HCT116 (cell line): ENCODE measurements around the gene OLFML2A. TPM values are rescaled to one million over a fixed set of nuclear protein-coding genes. Genes with fewer than 3 reads are reported as not detected.

ENCODE experiments used
- ATAC-seq: fragments of 200-7000 bp; cut with Tn5 transposase; 2 replicates; pipeline ENCODE4 v1.9.1; 2020; ENCODE audit warnings: mild to moderate bottlenecking, moderate library complexity
- BruUV-seq: library from RNA; stranded (reverse); fragments of 400-500 nt; replicated peaks from 2 replicates; lab custom pipeline; 2021; lab: Mats Ljungman, UMichigan
- CTCF ChIA-PET: fragments of 300-600 bp; sonication (Branson Sonifier 250); formaldehyde crosslinking; loops from one replicate; lab custom pipeline; 2021; ENCODE audit warnings: antibody characterized with exemption; lab: Charles Lee
- POLR2A ChIA-PET: fragments of 300-600, 350-600 bp; sonication (Branson Sonifier 250); formaldehyde crosslinking; loops from one replicate; lab custom pipeline; 2021; ENCODE audit warnings: antibody characterized with exemption; lab: Charles Lee
- RAD21 ChIA-PET, 2 experiments: fragments of 300-600 bp; sonication (Branson Sonifier 250); formaldehyde crosslinking; loops; one replicate each; lab custom pipeline; 2023; ENCODE audit warnings: low total read pairs in 2 of 2; ENCODE audit not compliant: uncharacterized antibody in 2 of 2, unreplicated experiment in 2 of 2, low non-redundant PET in 1 of 2; lab: Charles Lee
- DNase-seq: peaks from one replicate; pipeline ENCODE4 v3.0.0-alpha.2; 2010; ENCODE audit warnings: low read depth, low spot score
- H2AFZ ChIP-seq: fragments of 200-600 bp; shearing (Covaris generic), sonication (generic); 2 replicates; pipeline ENCODE4 v1.6.1; 2017; ENCODE audit warnings: low read depth, mixed run types, mixed read lengths, antibody characterized with exemption, low read length; ENCODE audit not compliant: poor library complexity, severe bottlenecking
- H3K27ac ChIP-seq: 2 replicates; pipeline ENCODE4 v1.5.1; 2012; ENCODE audit warnings: low read depth, low read length
- H3K27me3 ChIP-seq: fragments of 200-600 bp; sonication (generic); 2 replicates; pipeline ENCODE4 v1.6.1; 2016; ENCODE audit warnings: mixed run types, low read length, mixed read lengths; ENCODE audit not compliant: insufficient read depth
- H3K36me3 ChIP-seq, 2 experiments: fragments of 200-500 bp in 1 of 2; fragments of 200-600 bp in 1 of 2; sonication (Bioruptor generic) in 1 of 2; sonication (generic) in 1 of 2; 2 replicates each; pipeline versions ENCODE4 v1.5.1 to v1.6.1; 2014 to 2016; ENCODE audit warnings: low read length in 2 of 2, inconsistent platforms in 1 of 2, mixed read lengths in 1 of 2, mixed run types in 1 of 2; ENCODE audit not compliant: insufficient read depth in 2 of 2, control insufficient read depth in 1 of 2
- H3K4me1 ChIP-seq, 2 experiments: fragments of 200-600 bp in 1 of 2; sonication (generic) in 1 of 2; 2 replicates each; pipeline versions ENCODE4 v1.5.1 to v1.6.1; 2012 to 2017; ENCODE audit warnings: low read length in 2 of 2, inconsistent platforms in 1 of 2, mild to moderate bottlenecking in 1 of 2, mixed read lengths in 1 of 2, mixed run types in 1 of 2, moderate library complexity in 1 of 2; ENCODE audit not compliant: insufficient read depth in 2 of 2, control insufficient read depth in 1 of 2
- H3K4me2 ChIP-seq: fragments of 200-600 bp; sonication (generic); 2 replicates; pipeline ENCODE4 v1.6.1; 2017; ENCODE audit warnings: mixed run types, low read length, mixed read lengths
- H3K4me3 ChIP-seq, 2 experiments: fragments of 200-600 bp in 1 of 2; sonication (generic) in 1 of 2; replicated peaks in 1 of 2; 2 replicates each; pipeline ENCODE4 v1.5.1; 2011 to 2016; ENCODE audit warnings: low read length in 2 of 2, control low read depth in 1 of 2, low read depth in 1 of 2, mild to moderate bottlenecking in 1 of 2, mixed read lengths in 1 of 2, mixed run types in 1 of 2
- H3K79me2 ChIP-seq: fragments of 200-600 bp; sonication (generic); 2 replicates; pipeline ENCODE4 v1.6.1; 2017; ENCODE audit warnings: mild to moderate bottlenecking, mixed run types, low read length, moderate library complexity, mixed read lengths; ENCODE audit not compliant: insufficient read depth
- H3K9ac ChIP-seq: fragments of 200-600 bp; sonication (generic); 2 replicates; pipeline ENCODE4 v1.6.1; 2016; ENCODE audit warnings: low read length, mixed read lengths
- H3K9me2 ChIP-seq: fragments of 200-600 bp; sonication (generic), shearing (Covaris generic); 2 replicates; pipeline ENCODE4 v1.6.1; 2017; ENCODE audit warnings: mixed run types, mild to moderate bottlenecking, moderate library complexity; ENCODE audit not compliant: insufficient read depth
- H3K9me3 ChIP-seq, 2 experiments: fragments of 200-500 bp in 1 of 2; fragments of 200-600 bp in 1 of 2; sonication (Bioruptor generic) in 1 of 2; sonication (generic) in 1 of 2; 2 replicates each; pipeline ENCODE4 v1.6.1; 2014 to 2017; ENCODE audit warnings: low read length in 2 of 2, mixed read lengths in 2 of 2, inconsistent platforms in 1 of 2, low read depth in 1 of 2, mild to moderate bottlenecking in 1 of 2, mixed run types in 1 of 2, moderate library complexity in 1 of 2; ENCODE audit not compliant: control insufficient read depth in 1 of 2, insufficient read depth in 1 of 2
- H4K20me1 ChIP-seq: fragments of 200-600 bp; sonication (generic), shearing (Covaris generic); 2 replicates; pipeline ENCODE4 v1.6.1; 2017; ENCODE audit warnings: mixed run types, mild to moderate bottlenecking, moderate library complexity; ENCODE audit not compliant: insufficient read depth
- ATF3 ChIP-seq: IDR thresholded peaks from 2 replicates; pipeline ENCODE4 v1.6.1; 2012
- CBX3 ChIP-seq: IDR thresholded peaks from 2 replicates; pipeline ENCODE4 v1.6.1; 2012; ENCODE audit warnings: low read depth
- CEBPB ChIP-seq: IDR thresholded peaks from 2 replicates; pipeline ENCODE4 v1.6.1; 2012; ENCODE audit warnings: low read depth
- EGR1 ChIP-seq: IDR thresholded peaks from 2 replicates; pipeline ENCODE4 v1.6.1; 2012; ENCODE audit warnings: low read depth
- EZH2 ChIP-seq: fragments of 200-600 bp; sonication (generic); IDR thresholded peaks from 2 replicates; pipeline ENCODE4 v1.6.1; 2017; ENCODE audit warnings: antibody characterized with exemption, mixed run types
- FOSL1 ChIP-seq: IDR thresholded peaks from 2 replicates; pipeline ENCODE4 v1.6.1; 2012; ENCODE audit warnings: low read depth
- JUND ChIP-seq: IDR thresholded peaks from 2 replicates; pipeline ENCODE4 v1.6.1; 2012
- RAD21 ChIP-seq: IDR thresholded peaks from 2 replicates; pipeline ENCODE4 v1.6.1; 2012; ENCODE audit warnings: low read depth, mild to moderate bottlenecking
- SRF ChIP-seq: IDR thresholded peaks from 2 replicates; pipeline ENCODE4 v1.6.1; 2012; ENCODE audit warnings: low read depth
- TCF7L2 ChIP-seq: IDR thresholded peaks from 2 replicates; pipeline ENCODE4 v1.7.0; 2011; ENCODE audit warnings: borderline replicate concordance, inconsistent platforms; ENCODE audit not compliant: insufficient read depth, insufficient read length; ENCODE audit errors: extremely low read depth
- ZBTB33 ChIP-seq: IDR thresholded peaks from 2 replicates; pipeline ENCODE4 v1.6.1; 2011; ENCODE audit warnings: mild to moderate bottlenecking, low read length, moderate library complexity; ENCODE audit not compliant: insufficient replicate concordance; ENCODE audit errors: extremely low read depth
- intact Hi-C: fragments of 100-400 bp; cut with micrococcal nuclease; formaldehyde crosslinking; loops from 2 replicates; pipeline ENCODE4 v1.10.0; 2022
- total RNA-seq: library from RNA; stranded (reverse); gene quantifications from one replicate; pipeline ENCODE4 v1.2.1, GENCODE V29; 2021; ENCODE audit not compliant: unreplicated experiment
- TF ChIP-seq, protein P1 (sequence below), 3 experiments: fragments of 200-600 bp in 1 of 3; sonication (generic) in 1 of 3; IDR thresholded peaks in 2 of 3; conservative IDR thresholded peaks in 1 of 3; 2 replicates each; pipeline ENCODE4 v1.5.1; 2012 to 2017; ENCODE audit warnings: low read depth in 2 of 3, low read length in 2 of 3, antibody characterized with exemption in 1 of 3, borderline replicate concordance in 1 of 3, control low read depth in 1 of 3, mild to moderate bottlenecking in 1 of 3, mixed read lengths in 1 of 3, mixed run types in 1 of 3, moderate library complexity in 1 of 3; ENCODE audit not compliant: insufficient read depth in 1 of 3

The OLFML2A gene
- total RNA-seq, 1 experiment from 2014 or later = 6.3 TPM

DNA sequence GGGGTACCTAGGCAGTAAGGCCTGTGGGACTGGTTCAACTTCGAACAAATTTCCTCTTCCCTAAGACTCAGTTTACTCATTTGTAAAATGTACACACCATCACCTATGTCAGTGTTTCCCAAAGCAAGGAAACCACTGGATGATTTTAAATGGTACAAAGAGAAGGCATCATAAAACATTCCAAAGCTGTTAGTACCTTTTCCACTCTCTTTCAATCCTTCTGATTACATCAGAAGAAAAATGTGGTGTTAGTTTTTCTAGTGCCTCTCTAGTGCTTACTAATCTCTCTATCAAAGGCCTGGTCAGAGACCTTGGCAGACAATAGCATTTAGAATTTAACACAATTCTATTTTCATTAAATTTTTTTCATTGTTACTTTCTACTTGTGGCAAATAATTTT lies 24.0 kb upstream of the OLFML2A start:
- H4K20me1 ChIP-seq = peaks cover 13% of the 10 kb centered on the region
- peaks cover 87% of the 10 kb centered on the region for H3K79me2 ChIP-seq
- H3K27ac ChIP-seq = no peak overlapping the region
- ATAC-seq = peak; percentile 42; the same call in 1 of the 2 replicates
- RAD21 ChIA-PET = no interaction called here
- H3K9me3 ChIP-seq = no peaks in the 10 kb centered on the region
- POLR2A ChIA-PET = interaction anchor here (0.6 to 1.0 kb wide), 2 partner anchors 16 to 99 kb away, joined by 3 to 4 read pairs; no protein-coding TSS in a partner anchor
- H3K4me1 ChIP-seq = peaks cover 22 to 26% of the 10 kb centered on the region in 2 experiments
- no peak overlapping the region for H3K9ac ChIP-seq
- intact Hi-C loops = no loop called here
- CTCF ChIA-PET = interaction anchor here (0.7 to 1.5 kb wide), 5 partner anchors 10 to 216 kb away, joined by 3 to 6 read pairs (median 3); no protein-coding TSS in a partner anchor
- no peaks in the 10 kb centered on the region for H3K36me3 ChIP-seq
- no peak overlapping the region for H3K4me2 ChIP-seq
- TF ChIP-seq CBX3 = no peak
- TF ChIP-seq CEBPB = 0 out of 2 replicates have a peak, but pooled peaks have one; percentile 8
- no TSS peak for BruUV-seq
- no peak overlapping the region for H3K4me3 ChIP-seq
- no peaks in the 10 kb centered on the region for H3K9me2 ChIP-seq
- DNase-seq = no peak
- no peak overlapping the region for H2AFZ ChIP-seq
- no peaks in the 10 kb centered on the region for H3K27me3 ChIP-seq

- Histone ChIP-seq H3K36me3 (no peaks in the 10 kb centered on the region), H2AFZ (no peak overlapping the region), H3K4me1 (peaks cover 22 to 39% of the 10 kb centered on the region in 2 experiments), H3K79me2 (peaks cover 93% of the 10 kb centered on the region), H3K9me3 (no peaks in the 10 kb centered on the region), H3K4me3 (no peak overlapping the region), H3K9me2 (no peaks in the 10 kb centered on the region), H4K20me1 (peaks cover 13% of the 10 kb centered on the region), H3K27me3 (no peaks in the 10 kb centered on the region), H3K27ac (no peak overlapping the region), H3K9ac (no peak overlapping the region), H3K4me2 (0 out of 2 replicates have a peak overlapping the region, but pooled peaks have one; percentile 1)
- TF ChIP-seq EGR1 (no peak), TCF7L2 (no peak), ZBTB33 (no peak), RAD21 (peak; percentile 73), ATF3 (no peak), JUND (no peak), EZH2 (no peak), SRF (no peak), FOSL1 (no peak)
- TF ChIP-seq, protein P1, sequence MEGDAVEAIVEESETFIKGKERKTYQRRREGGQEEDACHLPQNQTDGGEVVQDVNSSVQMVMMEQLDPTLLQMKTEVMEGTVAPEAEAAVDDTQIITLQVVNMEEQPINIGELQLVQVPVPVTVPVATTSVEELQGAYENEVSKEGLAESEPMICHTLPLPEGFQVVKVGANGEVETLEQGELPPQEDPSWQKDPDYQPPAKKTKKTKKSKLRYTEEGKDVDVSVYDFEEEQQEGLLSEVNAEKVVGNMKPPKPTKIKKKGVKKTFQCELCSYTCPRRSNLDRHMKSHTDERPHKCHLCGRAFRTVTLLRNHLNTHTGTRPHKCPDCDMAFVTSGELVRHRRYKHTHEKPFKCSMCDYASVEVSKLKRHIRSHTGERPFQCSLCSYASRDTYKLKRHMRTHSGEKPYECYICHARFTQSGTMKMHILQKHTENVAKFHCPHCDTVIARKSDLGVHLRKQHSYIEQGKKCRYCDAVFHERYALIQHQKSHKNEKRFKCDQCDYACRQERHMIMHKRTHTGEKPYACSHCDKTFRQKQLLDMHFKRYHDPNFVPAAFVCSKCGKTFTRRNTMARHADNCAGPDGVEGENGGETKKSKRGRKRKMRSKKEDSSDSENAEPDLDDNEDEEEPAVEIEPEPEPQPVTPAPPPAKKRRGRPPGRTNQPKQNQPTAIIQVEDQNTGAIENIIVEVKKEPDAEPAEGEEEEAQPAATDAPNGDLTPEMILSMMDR (IDR thresholded peaks at IDR 0.05 in 2 of 3, conservative IDR thresholded peaks at IDR 0.05 in 1 of 3; ENCODE audit: borderline replicate concordance in 1 of 3, insufficient read depth in 1 of 3, low read depth in 2 of 3, low read length in 2 of 3) = peak; percentile 50 to 69 (median 60); a peak in 5 of 6 replicates
- intact Hi-C loops = loop anchor here (1.0 to 2.0 kb wide), 2 partner anchors 41 to 203 kb away; no protein-coding TSS in a partner anchor
- RAD21 ChIA-PET = no interaction called here
- CTCF ChIA-PET = interaction anchor here (0.8 to 1.3 kb wide), 3 partner anchors 42 to 136 kb away, joined by 3 to 4 read pairs (median 3); no protein-coding TSS in a partner anchor
- ATAC-seq = peak; percentile 75
- POLR2A ChIA-PET = no interaction called here
- no peak for DNase-seq
- no TSS peak for BruUV-seq
Observed at GRCh38 chr9:124754289-124754688, 22.6 kb upstream of the OLFML2A start.
